NCI-H345 treated with DMSO at 0.1 percent for 48 hours (cell line): ENCODE results near the gene TMEM207.

Source experiments
- DNase-seq: peaks from one replicate; lab custom pipeline; 2025; ENCODE audit not compliant: unreplicated experiment; lab: John Stamatoyannopoulos, UW

TMEM207 gene

DNA sequence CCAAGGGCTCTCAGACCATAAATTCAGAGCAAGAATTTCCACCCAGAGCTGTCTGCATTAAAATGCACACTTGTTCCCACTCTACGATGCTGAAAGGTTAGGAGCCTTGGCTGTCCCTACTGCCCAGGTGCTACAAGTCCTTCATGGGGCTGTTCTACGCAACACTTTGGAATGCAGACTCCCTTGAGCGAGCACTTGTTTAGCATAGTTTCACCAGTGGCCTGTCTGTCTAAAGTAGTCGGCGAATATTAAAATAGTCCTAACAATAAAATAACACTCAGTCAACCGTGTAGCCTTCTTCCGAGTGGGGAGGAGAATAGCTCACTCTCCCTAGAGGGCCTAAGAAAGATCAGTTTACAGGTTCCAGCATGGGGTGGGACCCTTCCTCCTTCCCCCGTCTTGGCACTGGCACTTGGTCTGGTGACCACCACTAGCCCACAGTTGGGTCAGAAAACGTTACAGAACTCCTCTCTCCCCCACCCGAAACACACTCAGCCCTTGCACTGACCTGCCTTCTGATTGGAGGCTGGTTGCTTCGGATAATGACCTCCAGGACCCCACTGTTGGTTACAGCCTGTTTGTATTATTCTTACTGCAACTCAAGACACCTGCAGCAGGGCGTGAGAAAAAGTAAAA, 62.0 kb downstream of the TMEM207 start, which contains the start of gene CLDN16:
CLDN16 (plus strand) TSS at position 586 of the 636 bp plus-strand sequence. CDS start 167 bp downstream, outside the sequence.
- no peak for DNase-seq

DNA sequence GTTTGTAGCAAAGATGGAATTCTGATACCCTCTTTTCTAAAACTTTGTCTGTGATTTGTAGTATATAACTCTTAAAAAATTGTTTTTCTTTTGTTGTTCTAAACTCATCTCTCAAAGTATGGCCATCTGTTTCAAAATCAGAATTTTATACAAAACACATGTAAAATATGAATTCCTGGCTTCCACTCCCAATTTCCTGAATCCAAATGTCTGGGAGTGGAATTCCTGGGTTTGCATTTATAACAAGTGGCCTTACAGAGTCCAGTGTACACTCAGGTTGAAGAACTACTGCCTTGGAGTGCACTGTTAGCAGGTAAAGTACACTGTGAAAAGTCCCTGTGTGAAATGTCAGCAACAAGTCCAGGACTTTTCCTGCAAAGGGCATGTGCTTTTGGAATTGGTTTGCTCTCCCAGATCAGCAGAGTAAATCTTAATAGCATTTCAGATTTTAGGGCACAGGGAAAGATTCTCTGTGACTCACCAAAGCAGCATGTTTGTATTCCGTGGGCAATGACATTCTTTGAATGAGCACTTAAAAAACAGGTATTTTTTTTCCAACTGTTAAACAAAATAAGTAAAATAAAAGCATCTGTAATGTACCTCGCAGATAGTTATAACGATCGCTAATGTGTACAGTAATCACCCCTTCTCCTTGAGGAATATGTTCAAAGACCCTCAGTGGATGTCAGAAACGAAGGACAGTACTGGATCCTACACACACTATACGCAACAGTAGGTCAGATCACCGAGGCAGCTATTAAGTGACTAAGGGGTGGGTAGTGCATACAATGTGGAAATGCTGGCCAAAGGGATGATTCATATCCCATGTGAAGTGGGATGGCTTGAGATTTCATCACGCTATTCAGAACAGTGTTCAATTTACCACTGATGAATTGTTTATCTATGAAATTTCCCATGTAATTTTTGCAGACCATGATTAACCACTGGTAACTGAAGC, 63.7 kb downstream of the TMEM207 start:
- no peak for DNase-seq

DNA sequence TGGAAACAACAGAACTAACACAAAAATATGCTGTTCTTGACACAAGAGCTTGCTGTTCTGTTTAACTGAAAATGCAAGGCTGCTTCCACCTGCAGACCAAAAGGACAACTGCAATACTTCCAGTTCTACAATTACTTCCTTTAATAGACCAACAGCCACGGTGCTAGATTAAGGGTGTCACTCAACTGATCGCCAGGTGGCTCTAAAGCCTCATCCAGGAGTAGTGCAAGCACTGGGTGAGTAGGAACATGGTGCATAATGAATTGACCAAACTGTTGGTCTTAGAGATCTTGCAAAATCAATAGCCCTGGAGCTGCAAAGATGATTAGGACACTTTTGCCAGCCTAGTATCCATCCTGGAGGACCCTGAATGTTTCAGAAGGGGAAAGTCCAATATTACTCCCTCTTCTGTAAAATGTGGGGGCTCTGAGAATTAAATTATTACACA, 65.4 kb downstream of the TMEM207 start:
- DNase-seq = no peak

DNA sequence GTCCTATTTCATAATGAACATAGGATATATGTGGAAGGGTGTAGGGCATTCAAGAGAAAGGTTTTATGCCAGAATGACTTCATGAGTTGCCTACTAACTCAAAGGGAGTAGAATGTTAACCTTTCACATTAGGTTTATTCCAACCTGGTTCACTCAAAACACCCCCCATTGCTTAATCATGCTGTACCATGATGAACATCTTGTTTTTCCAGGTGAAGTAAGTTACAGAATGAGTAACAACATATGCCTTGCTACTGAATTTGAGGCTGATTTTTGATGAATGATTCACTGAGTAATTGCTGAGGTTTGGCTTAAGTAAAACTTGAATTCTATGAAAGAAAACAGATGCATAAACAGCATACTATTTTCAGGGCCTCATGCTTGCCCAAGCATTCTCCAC, 67.6 kb downstream of the TMEM207 start:
- no peak for DNase-seq

DNA sequence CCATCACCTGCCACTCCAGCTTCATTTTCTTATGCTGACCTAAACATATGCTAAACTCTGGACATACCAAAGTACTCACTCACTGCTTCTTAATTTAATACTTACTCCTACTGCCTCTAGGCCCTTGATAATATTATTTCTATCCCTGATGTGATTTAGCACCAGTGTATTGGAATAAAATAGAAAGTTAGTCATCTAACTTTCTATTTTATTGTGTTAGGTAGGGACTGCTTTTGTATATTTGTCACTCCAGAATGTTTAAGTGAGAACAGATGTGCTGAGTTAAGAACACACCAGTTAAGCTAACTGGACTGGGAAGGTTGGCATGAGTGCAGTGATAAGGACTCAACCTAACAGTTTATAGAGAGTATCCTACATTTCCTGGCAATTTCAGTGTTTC, 68.3 kb downstream of the TMEM207 start:
- no peak for DNase-seq

DNA sequence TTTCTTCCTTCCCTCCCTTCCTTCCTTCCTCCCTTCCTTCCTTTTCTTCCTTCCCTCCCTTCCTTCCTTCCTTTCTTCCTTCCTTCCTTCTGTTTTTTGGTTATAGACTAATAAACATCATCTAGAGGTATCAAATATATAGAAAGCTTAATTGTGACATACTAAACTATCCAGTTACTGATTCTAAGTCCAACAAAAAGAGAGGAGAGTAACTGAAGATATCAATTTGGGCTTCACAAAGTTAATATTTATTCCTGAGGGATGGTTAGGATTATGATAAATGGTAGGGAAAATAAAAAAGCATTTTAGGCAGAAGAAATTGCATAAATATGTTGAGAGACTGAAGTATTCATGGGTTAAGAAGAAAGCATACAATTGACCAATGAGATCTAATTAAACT, 69.5 kb downstream of the TMEM207 start:
- no peak for DNase-seq
